GM19043 (cell line): ENCODE results near the gene MPPED1.

Experiments used
- ATAC-seq: cut with Tn5 transposase; IDR thresholded peaks from one replicate; pipeline ENCODE4 v1.9.1; 2021; ENCODE audit warnings: low read depth; ENCODE audit not compliant: unreplicated experiment

The MPPED1 gene

GRCh38 chr22:43491177-43491576 lies 79.4 kb downstream of the MPPED1 start:
- no peak for ATAC-seq

- no peak for ATAC-seq
Measured at GRCh38 chr22:43491737-43492136, 79.9 kb downstream of the MPPED1 start.

GRCh38 chr22:43493297-43493696 lies 81.5 kb downstream of the MPPED1 start:
- no peak for ATAC-seq

GRCh38 chr22:43497956-43498855 lies 86.4 kb downstream of the MPPED1 start:
- no peak for ATAC-seq

- ATAC-seq: no peak
Measured at GRCh38 chr22:43498856-43499253, 87.0 kb downstream of the MPPED1 start.

GRCh38 chr22:43500792-43501785 lies 89.3 kb downstream of the MPPED1 start:
- no peak for ATAC-seq

- no peak for ATAC-seq
Measured at GRCh38 chr22:43501878-43502277, 90.1 kb downstream of the MPPED1 start.

- ATAC-seq: no peak
Measured at GRCh38 chr22:43502306-43502874, 90.6 kb downstream of the MPPED1 start.

- no peak for ATAC-seq
Measured at GRCh38 chr22:43504068-43504467, 92.3 kb downstream of the MPPED1 start.

- ATAC-seq: no peak
Measured at GRCh38 chr22:43504666-43505261, 93.0 kb downstream of the MPPED1 start.

GRCh38 chr22:43505423-43505822 lies 93.6 kb downstream of the MPPED1 start:
- ATAC-seq: no peak

- no peak for ATAC-seq
Measured at GRCh38 chr22:43505896-43506295, 94.1 kb downstream of the MPPED1 start.

- no peak for ATAC-seq
Measured at GRCh38 chr22:43506487-43506886, 94.7 kb downstream of the MPPED1 start.

GRCh38 chr22:43507235-43507634 lies 95.4 kb downstream of the MPPED1 start:
- no peak for ATAC-seq

- ATAC-seq: no peak
Measured at GRCh38 chr22:43508489-43508888, 96.7 kb downstream of the MPPED1 start.

- ATAC-seq: no peak
Measured at GRCh38 chr22:43509337-43509736, 97.5 kb downstream of the MPPED1 start.

- ATAC-seq: no peak
Measured at GRCh38 chr22:43510281-43511070, 98.7 kb downstream of the MPPED1 start.

GRCh38 chr22:43511276-43511910 lies 99.6 kb downstream of the MPPED1 start:
- no peak for ATAC-seq

- no peak for ATAC-seq
Measured at GRCh38 chr22:43512279-43512678, 100.5 kb downstream of the MPPED1 start.
